HG02885 (cell line): ENCODE measurements around the gene TMEM63A.
"Not testable (repeated sequence)": the region's sequence is repeated elsewhere in the genome, so short reads cannot be mapped to it uniquely, and the experiment has no call there.

Experiments used
- ATAC-seq: cut with Tn5 transposase; IDR thresholded peaks from one replicate; pipeline ENCODE4 v1.9.1; 2021; ENCODE audit warnings: mild to moderate bottlenecking; ENCODE audit not compliant: unreplicated experiment, poor library complexity

TMEM63A gene

GRCh38 chr1:225846331-225847310 lies 35.6 kb downstream of the TMEM63A start:
- ATAC-seq, result no peak

GRCh38 chr1:225845571-225846259 lies 36.5 kb downstream of the TMEM63A start:
- no peak for ATAC-seq

GRCh38 chr1:225845097-225845496 lies 37.1 kb downstream of the TMEM63A start:
- no peak for ATAC-seq

GRCh38 chr1:225844236-225845061 lies 37.7 kb downstream of the TMEM63A start:
- ATAC-seq, result no peak

GRCh38 chr1:225843426-225843795 lies 38.8 kb downstream of the TMEM63A start:
- no peak for ATAC-seq

- no peak for ATAC-seq
Measured at GRCh38 chr1:225842788-225843425, 39.3 kb downstream of the TMEM63A start.

- no peak for ATAC-seq
Measured at GRCh38 chr1:225842074-225842473, 40.1 kb downstream of the TMEM63A start.

GRCh38 chr1:225840713-225841112 lies 41.5 kb downstream of the TMEM63A start:
- no peak for ATAC-seq

- no peak for ATAC-seq
Measured at GRCh38 chr1:225840223-225840610, 42.0 kb downstream of the TMEM63A start.

GRCh38 chr1:225838793-225839192 lies 43.4 kb downstream of the TMEM63A start:
- ATAC-seq, result no peak

- not testable (repeated sequence) for ATAC-seq
Measured at GRCh38 chr1:225836296-225836695, 45.9 kb downstream of the TMEM63A start.

GRCh38 chr1:225835856-225836255 lies 46.3 kb downstream of the TMEM63A start:
- ATAC-seq, result no peak

- ATAC-seq, result no peak
Measured at GRCh38 chr1:225834417-225835329, 47.5 kb downstream of the TMEM63A start.

GRCh38 chr1:225830841-225831240 lies 51.3 kb downstream of the TMEM63A start:
- ATAC-seq, result no peak

GRCh38 chr1:225828706-225829345 lies 53.4 kb downstream of the TMEM63A start:
- no peak for ATAC-seq

GRCh38 chr1:225827076-225827475 lies 55.1 kb downstream of the TMEM63A start:
- ATAC-seq, result no peak

- no peak for ATAC-seq
Measured at GRCh38 chr1:225825607-225826007, 56.6 kb downstream of the TMEM63A start.

- no peak for ATAC-seq
Measured at GRCh38 chr1:225825078-225825477, 57.1 kb downstream of the TMEM63A start.

- no peak for ATAC-seq
Measured at GRCh38 chr1:225824533-225824941, 57.6 kb downstream of the TMEM63A start.
